VCaP (cell line): Measurements from ENCODE around the gene ACKR2.
A peak's percentile ranks its signal among the peaks of the same experiment; 100 is the strongest.

Source experiments
- H3K27ac ChIP-seq: fragments of 450-650 bp; 2 replicates; pipeline ENCODE4 v1.5.1; 2017
- TF ChIP-seq, protein P1 (sequence below): fragments of 450-650 bp; conservative IDR thresholded peaks from 2 replicates; pipeline ENCODE4 v1.5.1; 2017; ENCODE audit warnings: mild to moderate bottlenecking, moderate library complexity

ACKR2 gene

DNA sequence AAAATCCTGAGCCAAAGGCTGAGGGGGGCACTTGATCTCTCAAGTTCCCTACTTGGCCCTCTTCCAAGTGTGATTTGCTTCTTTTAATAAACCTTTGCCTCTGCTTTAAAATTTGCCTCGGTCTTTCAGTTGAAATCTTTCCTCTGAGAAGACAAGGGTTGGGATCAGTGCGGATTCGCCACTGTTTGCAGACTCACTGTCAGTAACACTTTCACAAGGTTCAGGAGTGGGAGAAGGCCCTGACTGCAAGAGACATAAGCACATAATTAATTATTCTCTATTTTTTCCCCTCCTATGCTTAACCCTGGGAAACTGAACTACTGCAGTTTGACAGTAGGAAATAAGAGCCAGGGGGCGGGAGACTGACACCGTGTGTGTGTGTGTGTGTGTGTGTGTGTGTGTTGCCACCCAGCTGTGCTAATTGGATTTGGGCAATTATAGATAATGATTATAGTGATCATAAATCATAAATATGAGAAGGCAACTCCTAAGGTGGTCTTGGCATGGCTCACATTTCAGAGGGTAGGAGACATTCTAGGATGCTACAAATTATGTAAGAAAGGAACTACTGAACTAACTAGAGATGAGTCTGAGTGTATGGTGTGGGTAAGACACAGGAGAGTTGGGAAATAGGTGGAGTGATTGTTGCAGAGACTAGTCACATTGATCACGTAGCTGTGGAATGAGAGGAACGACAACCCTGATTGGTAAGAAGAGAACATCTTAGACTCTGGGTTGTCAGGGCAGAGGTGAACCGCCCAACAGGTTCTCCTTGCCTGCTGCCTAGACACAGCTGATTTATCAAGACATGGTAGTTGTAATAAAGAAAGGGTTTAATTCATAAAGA is 91.2 kb downstream of the ACKR2 start:
- no peak overlapping the region for H3K27ac ChIP-seq
- TF ChIP-seq, protein P1, sequence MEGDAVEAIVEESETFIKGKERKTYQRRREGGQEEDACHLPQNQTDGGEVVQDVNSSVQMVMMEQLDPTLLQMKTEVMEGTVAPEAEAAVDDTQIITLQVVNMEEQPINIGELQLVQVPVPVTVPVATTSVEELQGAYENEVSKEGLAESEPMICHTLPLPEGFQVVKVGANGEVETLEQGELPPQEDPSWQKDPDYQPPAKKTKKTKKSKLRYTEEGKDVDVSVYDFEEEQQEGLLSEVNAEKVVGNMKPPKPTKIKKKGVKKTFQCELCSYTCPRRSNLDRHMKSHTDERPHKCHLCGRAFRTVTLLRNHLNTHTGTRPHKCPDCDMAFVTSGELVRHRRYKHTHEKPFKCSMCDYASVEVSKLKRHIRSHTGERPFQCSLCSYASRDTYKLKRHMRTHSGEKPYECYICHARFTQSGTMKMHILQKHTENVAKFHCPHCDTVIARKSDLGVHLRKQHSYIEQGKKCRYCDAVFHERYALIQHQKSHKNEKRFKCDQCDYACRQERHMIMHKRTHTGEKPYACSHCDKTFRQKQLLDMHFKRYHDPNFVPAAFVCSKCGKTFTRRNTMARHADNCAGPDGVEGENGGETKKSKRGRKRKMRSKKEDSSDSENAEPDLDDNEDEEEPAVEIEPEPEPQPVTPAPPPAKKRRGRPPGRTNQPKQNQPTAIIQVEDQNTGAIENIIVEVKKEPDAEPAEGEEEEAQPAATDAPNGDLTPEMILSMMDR, result no peak

DNA sequence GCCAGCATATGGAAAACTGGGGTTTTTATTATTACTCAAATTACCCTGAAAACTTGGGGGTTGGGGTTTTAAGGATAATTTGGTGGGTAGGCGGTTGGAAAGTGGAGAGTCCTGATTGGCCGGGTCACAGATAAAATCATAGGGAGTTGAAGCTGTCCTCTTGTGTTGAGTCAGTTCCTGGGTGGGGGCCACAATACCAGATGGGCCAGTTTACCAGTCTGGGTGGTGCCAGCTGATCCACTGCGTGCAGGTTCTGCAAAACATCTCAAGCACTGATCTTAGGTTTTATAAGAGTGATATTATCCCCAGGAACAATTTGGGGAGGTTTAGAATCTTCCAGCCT is 91.8 kb downstream of the ACKR2 start:
- TF ChIP-seq, protein P1, result no peak

DNA sequence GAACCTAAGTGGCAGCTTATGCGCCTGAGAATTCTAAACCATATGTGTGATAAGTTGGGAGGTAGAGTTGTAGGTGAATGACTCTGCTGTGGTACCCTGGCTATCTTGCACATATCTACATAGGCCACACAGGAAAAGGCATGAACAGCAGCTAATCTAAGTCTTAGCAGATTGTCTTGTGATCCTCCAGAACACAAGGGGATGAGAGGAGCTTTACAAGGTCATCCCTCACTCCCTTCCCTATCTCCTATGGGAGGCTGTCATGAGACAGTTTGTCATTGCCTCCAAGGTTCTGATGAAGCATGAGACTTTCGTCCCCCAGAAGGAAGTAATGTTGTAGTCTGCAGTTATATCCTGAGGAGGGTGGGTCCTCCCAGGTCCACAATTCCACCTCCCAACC is 93.0 kb downstream of the ACKR2 start:
- H3K27ac ChIP-seq, result no peak overlapping the region
- TF ChIP-seq, protein P1, result no peak

More for the DNA sequence above, 91.8 kb downstream of the ACKR2 start:
- no peak overlapping the region for H3K27ac ChIP-seq

DNA sequence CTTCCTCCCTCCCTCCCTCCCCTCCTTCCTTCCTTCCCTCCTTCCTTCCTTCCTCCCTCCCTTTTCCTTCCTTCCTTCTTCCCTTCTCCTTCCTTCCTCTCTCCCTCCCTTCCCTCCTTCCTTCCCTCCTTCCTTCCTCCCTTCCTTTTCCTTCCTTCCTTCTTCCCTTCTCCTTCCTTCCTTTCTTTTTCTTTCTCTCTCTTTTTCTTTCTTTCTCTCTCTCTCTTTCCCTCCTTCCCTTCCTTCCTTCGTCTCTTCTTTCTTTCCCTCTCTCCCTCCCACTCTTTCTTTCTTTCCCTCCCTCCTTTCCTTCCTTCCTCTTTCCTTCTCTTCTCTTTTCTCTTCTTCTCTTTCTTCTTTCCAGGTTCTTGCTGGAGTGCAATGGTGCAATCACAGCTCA is 94.8 kb downstream of the ACKR2 start:
- TF ChIP-seq, protein P1, result no peak
- H3K27ac ChIP-seq, result no peak overlapping the region

DNA sequence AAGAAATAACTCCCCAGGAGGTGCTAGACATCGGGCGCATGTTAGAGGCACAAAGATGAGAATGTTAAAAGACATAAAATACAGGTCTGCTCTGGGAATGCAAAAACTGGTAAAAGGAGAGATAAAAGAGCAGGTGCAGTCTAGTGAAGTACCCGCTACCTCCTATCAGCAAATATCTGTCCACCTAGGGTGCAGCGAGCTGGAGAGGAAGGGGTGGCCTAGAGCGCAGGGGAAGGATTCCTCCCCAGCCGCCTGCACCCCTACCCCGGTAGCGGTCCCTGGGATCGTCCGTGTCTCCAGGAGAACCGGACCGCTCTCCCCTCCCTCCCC is 96.5 kb downstream of the ACKR2 start:
- H3K27ac ChIP-seq, result peak overlapping the region; percentile 46; the same call in 1 of the 2 replicates
- TF ChIP-seq, protein P1, result no peak

DNA sequence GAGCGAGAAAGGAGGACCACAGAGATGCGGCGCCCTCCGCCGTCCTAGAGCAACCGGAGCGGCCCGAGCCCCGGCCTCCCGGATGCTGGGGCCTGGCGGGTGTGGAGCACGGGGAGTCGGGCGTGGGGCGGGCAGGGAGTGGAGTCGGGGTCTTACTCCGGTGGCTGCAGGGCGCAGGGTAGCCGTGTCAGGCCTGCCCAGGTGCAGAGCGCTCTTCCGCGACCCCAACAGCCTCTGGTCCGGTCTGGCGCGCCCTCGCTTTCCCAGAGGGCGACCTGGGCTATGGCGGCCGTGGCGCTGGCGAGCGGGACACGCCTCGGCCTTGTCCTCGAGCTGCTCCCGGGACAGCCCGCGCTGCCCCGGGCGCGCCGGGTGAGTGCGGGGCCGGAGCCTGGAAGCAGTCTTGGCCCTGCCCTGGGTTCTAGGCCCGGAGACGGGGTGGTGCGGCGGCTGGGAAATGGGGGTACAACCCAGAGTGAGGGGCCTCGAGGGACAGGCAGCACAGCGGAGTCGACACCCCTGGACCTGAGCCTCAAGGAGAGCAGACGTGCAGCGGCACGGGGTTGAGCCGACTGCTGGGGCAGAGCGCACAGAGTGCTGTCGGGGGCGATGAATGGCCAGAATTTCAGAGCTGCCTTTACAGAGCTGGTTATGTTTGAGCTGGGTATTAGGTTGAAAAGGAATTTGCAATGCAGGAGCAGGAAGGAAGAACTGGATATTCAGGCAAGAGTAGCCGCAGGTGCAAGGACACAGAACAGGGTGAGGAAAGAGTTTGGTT is 97.0 kb downstream of the ACKR2 start, which contains the start of gene ZNF662:
Gene ZNF662, plus strand, starts transcription at position 73 of the 778 bp plus-strand sequence. CDS start 1,973 bp downstream, outside the sequence.
- peak within 1 kb of the TSS; percentile 46; the same call in 1 of the 2 replicates for H3K27ac ChIP-seq
- TF ChIP-seq, protein P1, result no peak

DNA sequence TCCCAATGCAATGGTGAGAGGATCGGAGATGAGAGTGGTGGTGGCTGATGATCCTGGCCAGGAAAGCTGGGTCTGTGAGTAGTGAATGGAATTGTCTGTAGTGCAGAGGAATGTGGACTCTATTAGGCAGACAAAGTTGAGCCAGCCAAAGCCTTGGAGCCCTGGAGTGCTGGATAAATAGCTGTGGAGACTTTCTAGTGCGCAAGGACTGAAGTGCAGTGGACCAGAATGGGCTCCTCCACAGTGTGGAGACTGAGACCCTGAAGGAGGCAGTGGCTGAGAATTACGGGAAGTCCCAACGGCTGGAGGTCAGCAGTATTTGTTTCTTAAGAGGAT is 97.6 kb downstream of the ACKR2 start:
- TF ChIP-seq, protein P1, result no peak
- no peak overlapping the region; the same call in 1 of the 2 replicates for H3K27ac ChIP-seq
